IMR-90 (cell line): ENCODE results near the gene FUT8. TPM values are rescaled to one million over a fixed set of nuclear protein-coding genes. Genes with fewer than 3 reads are reported as not detected.

Source experiments
- ATAC-seq: fragments of 200-7000 bp; cut with Tn5 transposase; 2 replicates; pipeline ENCODE4 v1.9.1; 2020; ENCODE audit warnings: low read depth, mild to moderate bottlenecking, moderate library complexity
- BruUV-seq: library from RNA; stranded (reverse); fragments of 400-500 nt; replicated peaks from 2 replicates; lab custom pipeline; 2021; lab: Mats Ljungman, UMichigan
- CTCF ChIA-PET: fragments of 300-600 bp; formaldehyde crosslinking; extraction: SDS; loops from one replicate; lab custom pipeline; 2021; ENCODE audit warnings: antibody characterized with exemption; lab: Yijun Ruan, JAX
- POLR2A ChIA-PET: fragments of 300-600 bp; sonication (Branson Sonifier 250); formaldehyde crosslinking; loops from one replicate; lab custom pipeline; 2022; ENCODE audit warnings: antibody characterized with exemption; ENCODE audit not compliant: unreplicated experiment; lab: Charles Lee
- DNase-seq: peaks from one replicate; pipeline ENCODE4 v3.0.0; 2013
- H2AFZ ChIP-seq: replicated peaks from 2 replicates; pipeline ENCODE3; 2013; ENCODE audit warnings: low read length, mild to moderate bottlenecking; ENCODE audit not compliant: poor library complexity
- H2AK5ac ChIP-seq: 2 replicates; pipeline ENCODE4 v1.6.1; 2013; ENCODE audit warnings: low read depth, low read length, inconsistent platforms
- H2AK9ac ChIP-seq: replicated peaks from 2 replicates; pipeline ENCODE3; 2013; ENCODE audit warnings: mild to moderate bottlenecking, low read depth, low read length, moderate library complexity; ENCODE audit not compliant: poor library complexity
- H2BK120ac ChIP-seq: 2 replicates; pipeline ENCODE4 v1.6.1; 2013; ENCODE audit warnings: low read depth, low read length, inconsistent platforms
- H2BK15ac ChIP-seq: 3 replicates; pipeline ENCODE4 v1.6.1; 2013; ENCODE audit warnings: low read depth, low read length, inconsistent platforms
- H2BK20ac ChIP-seq: 2 replicates; pipeline ENCODE4 v1.6.1; 2013; ENCODE audit warnings: low read depth, mild to moderate bottlenecking, inconsistent platforms, low read length, moderate library complexity
- H2BK5ac ChIP-seq: 2 replicates; pipeline ENCODE4 v1.6.1; 2013; ENCODE audit warnings: mild to moderate bottlenecking, low read depth, low read length, inconsistent platforms; ENCODE audit not compliant: poor library complexity, severe bottlenecking
- H3K14ac ChIP-seq: replicated peaks from 2 replicates; pipeline ENCODE4 v1.6.1; 2013; ENCODE audit warnings: low read depth, low read length, inconsistent platforms
- H3K18ac ChIP-seq: 2 replicates; pipeline ENCODE4 v1.6.1; 2013; ENCODE audit warnings: low read depth, low read length, control low read depth
- H3K23ac ChIP-seq: 2 replicates; pipeline ENCODE4 v1.6.1; 2013; ENCODE audit warnings: low read depth, low read length, inconsistent platforms
- H3K27ac ChIP-seq: 2 replicates; pipeline ENCODE4 v1.5.1; 2013; ENCODE audit warnings: mild to moderate bottlenecking, control low read depth, low read length; ENCODE audit not compliant: insufficient read depth
- H3K27me3 ChIP-seq: 2 replicates; pipeline ENCODE4 v1.6.1; 2013; ENCODE audit warnings: low read length; ENCODE audit not compliant: control insufficient read depth, insufficient read depth
- H3K36me3 ChIP-seq: 2 replicates; pipeline ENCODE4 v1.6.1; 2013; ENCODE audit warnings: low read length, mixed read lengths; ENCODE audit not compliant: control insufficient read depth, insufficient read depth
- H3K4ac ChIP-seq: 2 replicates; pipeline ENCODE4 v1.6.1; 2013; ENCODE audit warnings: low read depth, low read length, inconsistent platforms
- H3K4me1 ChIP-seq: 2 replicates; pipeline ENCODE4 v1.6.1; 2013; ENCODE audit warnings: low read length, mixed read lengths; ENCODE audit not compliant: control insufficient read depth, insufficient read depth
- H3K4me2 ChIP-seq: 2 replicates; pipeline ENCODE4 v1.6.1; 2013; ENCODE audit warnings: low read depth, mild to moderate bottlenecking, control low read depth, low read length, moderate library complexity
- H3K4me3 ChIP-seq: 2 replicates; pipeline ENCODE4 v1.5.1; 2013; ENCODE audit warnings: low read depth, mild to moderate bottlenecking, control low read depth, low read length, moderate library complexity; ENCODE audit not compliant: insufficient read depth
- H3K56ac ChIP-seq: 2 replicates; pipeline ENCODE4 v1.6.1; 2013; ENCODE audit warnings: low read length, inconsistent platforms; ENCODE audit not compliant: insufficient read depth; ENCODE audit errors: extremely low read depth
- H3K79me1 ChIP-seq, 2 experiments: 2 replicates each; pipeline ENCODE4 v1.6.1; 2013; ENCODE audit warnings: low read length in 2 of 2, inconsistent platforms in 1 of 2, low read depth in 1 of 2
- H3K9ac ChIP-seq: 2 replicates; pipeline ENCODE4 v1.6.1; 2013; ENCODE audit warnings: low read depth, low read length, control low read depth
- H3K9me1 ChIP-seq: 2 replicates; pipeline ENCODE4 v1.6.1; 2013; ENCODE audit warnings: low read length, inconsistent platforms; ENCODE audit not compliant: insufficient read depth
- H3K9me3 ChIP-seq: 2 replicates; pipeline ENCODE4 v1.6.1; 2013; ENCODE audit warnings: low read length; ENCODE audit not compliant: control insufficient read depth, insufficient read depth
- H4K20me1 ChIP-seq: 2 replicates; pipeline ENCODE4 v1.6.1; 2013; ENCODE audit warnings: low read length, inconsistent platforms; ENCODE audit not compliant: insufficient read depth
- H4K5ac ChIP-seq: 2 replicates; pipeline ENCODE4 v1.6.1; 2013; ENCODE audit warnings: mild to moderate bottlenecking, low read depth, low read length, control low read depth
- H4K8ac ChIP-seq, 2 experiments: 2 replicates each; pipeline ENCODE4 v1.6.1; 2013; ENCODE audit warnings: low read depth in 2 of 2, low read length in 2 of 2, control low read depth in 1 of 2, inconsistent platforms in 1 of 2
- H4K91ac ChIP-seq: 2 replicates; pipeline ENCODE4 v1.6.1; 2013; ENCODE audit warnings: low read depth, low read length, inconsistent platforms; ENCODE audit not compliant: insufficient read depth
- CEBPB ChIP-seq: IDR thresholded peaks from 2 replicates; pipeline ENCODE4 v1.6.1; 2012; ENCODE audit warnings: low read depth, low read length, improper control_type of control experiment
- CHD1 ChIP-seq: IDR thresholded peaks from 2 replicates; pipeline ENCODE4 v1.6.1; 2012; ENCODE audit warnings: low read depth, low read length, improper control_type of control experiment
- CTCF ChIP-seq: conservative IDR thresholded peaks from 2 replicates; pipeline ENCODE4 v1.5.1; 2012; ENCODE audit warnings: mild to moderate bottlenecking, low read depth, low read length, improper control_type of control experiment
- ELK1 ChIP-seq: fragments of 150-350 bp; IDR thresholded peaks from 2 replicates; pipeline ENCODE4 v1.6.1; 2016; ENCODE audit warnings: low read depth, mild to moderate bottlenecking, low read length, moderate library complexity, borderline replicate concordance
- FOS ChIP-seq: fragments of 150-350 bp; IDR thresholded peaks from 2 replicates; pipeline ENCODE4 v1.6.1; 2016; ENCODE audit warnings: low read depth, low read length
- MAZ ChIP-seq: IDR thresholded peaks from 2 replicates; pipeline ENCODE4 v1.6.1; 2012; ENCODE audit warnings: low read depth, mild to moderate bottlenecking, low read length, improper control_type of control experiment, moderate library complexity, borderline replicate concordance
- MXI1 ChIP-seq: IDR thresholded peaks from 2 replicates; pipeline ENCODE4 v1.6.1; 2012; ENCODE audit warnings: low read depth, mild to moderate bottlenecking, low read length, moderate library complexity, borderline replicate concordance
- NFE2L2 ChIP-seq: fragments of 150-350 bp; IDR thresholded peaks from 2 replicates; pipeline ENCODE4 v1.6.1; 2016; ENCODE audit warnings: low read depth, mild to moderate bottlenecking, low read length
- POLR2A ChIP-seq: IDR thresholded peaks from 2 replicates; pipeline ENCODE4 v1.6.1; 2012; ENCODE audit warnings: mild to moderate bottlenecking, low read depth, low read length
- RCOR1 ChIP-seq: IDR thresholded peaks from 2 replicates; pipeline ENCODE4 v1.6.1; 2012; ENCODE audit warnings: mild to moderate bottlenecking, low read length, improper control_type of control experiment; ENCODE audit not compliant: insufficient replicate concordance
- RFX5 ChIP-seq: IDR thresholded peaks from 2 replicates; pipeline ENCODE4 v1.8.0; 2012; ENCODE audit warnings: low read depth, mild to moderate bottlenecking, low read length, moderate library complexity
- SMC3 ChIP-seq: fragments of 150-350 bp; IDR thresholded peaks from 2 replicates; pipeline ENCODE4 v1.6.1; 2016; ENCODE audit warnings: low read depth, mild to moderate bottlenecking, antibody characterized with exemption, low read length, moderate library complexity
- USF2 ChIP-seq: fragments of 150-350 bp; IDR thresholded peaks from 2 replicates; pipeline ENCODE4 v1.6.1; 2017; ENCODE audit warnings: mild to moderate bottlenecking, antibody characterized with exemption, low read length, low read depth
- WGBS, 2 experiments: methylation state at CpG; one replicate each; pipeline versions ENCODE4 v1.1.5 to v1.1.7; 2013; ENCODE audit warnings: missing lambda C conversion rate in 2 of 2; ENCODE audit not compliant: insufficient read length in 1 of 2; ENCODE audit errors: extremely low coverage in 2 of 2; 5-methylcytosine and 5-hydroxymethylcytosine counted together
- dilution Hi-C: fragments of 300-500 bp; cut with HindIII; formaldehyde crosslinking; loops from one replicate; pipeline ENCODE4 v1.14.3; 2018; ENCODE audit warnings: low sequenced_read_pairs; ENCODE audit not compliant: unreplicated experiment
- in situ Hi-C: fragments of 300-500 bp; cut with MboI; formaldehyde crosslinking; loops from 3 replicates; pipeline ENCODE4 v1.14.3; 2019; ENCODE audit warnings: low sequenced_read_pairs, inconsistent platforms, mixed read lengths
- intact Hi-C: fragments of 100-400 bp; cut with micrococcal nuclease; formaldehyde crosslinking; loops from 2 replicates; pipeline ENCODE4 v1.10.0; 2022
- polyA plus RNA-seq, 3 experiments: library from polyadenylated mRNA; depleted of rRNA; stranded (reverse); fragments of >200 nt; gene quantifications; 2 replicates each; pipeline ENCODE4 v1.2.3, GENCODE V29; 2012; ENCODE audit warnings: low replicate concordance in 1 of 3
- total RNA-seq: library from RNA; depleted of rRNA; stranded (reverse); fragments of >200 nt; gene quantifications from 2 replicates; pipeline ENCODE4 v1.2.3, GENCODE V29; 2012

FUT8 gene
- total and polyA plus RNA-seq, 2 of the 4 experiments (the other 2 are of a cell fraction): 15.6 to 72.9 TPM

- Histone ChIP-seq H3K79me1 (peaks cover 5 to 15% of the 10 kb centered on the region in 2 experiments; a peak in 2 of 4 replicates), H4K91ac (no peak overlapping the region), H3K4ac (peak overlapping the region; percentile 41; the same call in 1 of the 2 replicates), H2BK20ac (no peak overlapping the region), H2AFZ (peak overlapping the region; percentile 98), H2BK120ac (peak overlapping the region; percentile 42; the same call in 1 of the 2 replicates), H3K56ac (no peak overlapping the region), H3K9me3 (no peaks in the 10 kb centered on the region), H3K4me3 (peak overlapping the region; percentile 95), H2BK15ac (no peak overlapping the region), H3K9ac (peak overlapping the region; percentile 77), H3K18ac (no peak overlapping the region), H3K4me1 (no peaks in the 10 kb centered on the region), H3K23ac (peak overlapping the region; percentile 93), H3K4me2 (peak overlapping the region; percentile 79), H3K27me3 (no peaks in the 10 kb centered on the region), H4K20me1 (no peaks in the 10 kb centered on the region), H3K14ac (peak overlapping the region; percentile 86), H3K36me3 (no peaks in the 10 kb centered on the region), H4K8ac (peak overlapping the region in 1 of 2 experiments; percentile 23; a peak in 1 of 4 replicates), H2AK9ac (peak overlapping the region; percentile 91), H4K5ac (no peak overlapping the region), H3K27ac (peak overlapping the region; percentile 85), H2AK5ac (no peak overlapping the region), H2BK5ac (no peak overlapping the region), H3K9me1 (no peaks in the 10 kb centered on the region)
- 0% methylated on average over 1 of the region's 6 CpGs; no CpG with 5 or more reads in 1 of the 2 experiments for WGBS, 2 experiments
- POLR2A ChIA-PET: interaction anchor here (0.5 kb wide), 1 partner anchor 426 kb away, joined by 13 read pairs; no protein-coding TSS in a partner anchor
- in situ Hi-C loops (loop anchor here (5.0 kb wide), 1 partner anchor 246 kb away; no protein-coding TSS in a partner anchor), intact Hi-C loops (loop anchor here (2.0 to 5.0 kb wide), 5 partner anchors 51 to 426 kb away; partner anchors contain the start of genes FNTB and MAX), dilution Hi-C loops (no loop called here)
- ATAC-seq (no peak), DNase-seq (no peak)
- BruUV-seq: no TSS peak
- CTCF ChIA-PET: interaction anchor here (0.6 to 4.7 kb wide), 4 partner anchors 243 to 545 kb away, joined by 3 to 67 read pairs (median 4); no protein-coding TSS in a partner anchor
- no peak for TF ChIP-seq CTCF
- no peak for TF ChIP-seq CEBPB
- TF ChIP-seq NFE2L2: no peak
- no peak for TF ChIP-seq SMC3
- no peak for TF ChIP-seq FOS
- no peak for TF ChIP-seq POLR2A
- no peak for TF ChIP-seq RFX5
- no peak for TF ChIP-seq USF2
- no peak for TF ChIP-seq MAZ
- no peak for TF ChIP-seq CHD1
- no peak for TF ChIP-seq MXI1
- TF ChIP-seq ELK1: no peak
- TF ChIP-seq RCOR1: no peak
These were observed 1.2 kb downstream of the FUT8 start for GRCh38 chr14:65413739-65414045.
